22Rv1 (cell line): Measurements from ENCODE around the gene PDP2.

Experiments
- CTCF ChIP-seq: fragments of 450-650 bp; IDR thresholded peaks from 2 replicates; pipeline ENCODE4 v1.5.1; 2017; ENCODE audit warnings: mild to moderate bottlenecking
- ZFX ChIP-seq: fragments of 450-650 bp; IDR thresholded peaks from 2 replicates; pipeline ENCODE4 v1.6.1; 2017; ENCODE audit warnings: antibody characterized with exemption, borderline replicate concordance

- TF ChIP-seq CTCF (no peak), ZFX (no peak)
Observed at GRCh38 chr16:66846831-66847230, 33.5 kb upstream of the PDP2 start.
